Urothelium cell line (cell line): ENCODE data around the gene CA4.
A peak's percentile ranks its signal among the peaks of the same experiment; 100 is the strongest.

Source experiments
- DNase-seq: peaks from one replicate; pipeline ENCODE4 v3.0.0; 2011; ENCODE audit warnings: low spot score, mixed read lengths
- FAIRE-seq: peaks from 2 replicates; lab custom pipeline; 2011; peaks lifted over from hg19 to GRCh38; lab: Jason Lieb, UNC

CA4 gene

GRCh38 chr17:60129164-60129563 lies 20.6 kb upstream of the CA4 start:
- FAIRE-seq (no peak), DNase-seq (no peak)

- DNase-seq (no peak), FAIRE-seq (no peak)
These were observed 19.3 kb upstream of the CA4 start for GRCh38 chr17:60130466-60130865.

DNA sequence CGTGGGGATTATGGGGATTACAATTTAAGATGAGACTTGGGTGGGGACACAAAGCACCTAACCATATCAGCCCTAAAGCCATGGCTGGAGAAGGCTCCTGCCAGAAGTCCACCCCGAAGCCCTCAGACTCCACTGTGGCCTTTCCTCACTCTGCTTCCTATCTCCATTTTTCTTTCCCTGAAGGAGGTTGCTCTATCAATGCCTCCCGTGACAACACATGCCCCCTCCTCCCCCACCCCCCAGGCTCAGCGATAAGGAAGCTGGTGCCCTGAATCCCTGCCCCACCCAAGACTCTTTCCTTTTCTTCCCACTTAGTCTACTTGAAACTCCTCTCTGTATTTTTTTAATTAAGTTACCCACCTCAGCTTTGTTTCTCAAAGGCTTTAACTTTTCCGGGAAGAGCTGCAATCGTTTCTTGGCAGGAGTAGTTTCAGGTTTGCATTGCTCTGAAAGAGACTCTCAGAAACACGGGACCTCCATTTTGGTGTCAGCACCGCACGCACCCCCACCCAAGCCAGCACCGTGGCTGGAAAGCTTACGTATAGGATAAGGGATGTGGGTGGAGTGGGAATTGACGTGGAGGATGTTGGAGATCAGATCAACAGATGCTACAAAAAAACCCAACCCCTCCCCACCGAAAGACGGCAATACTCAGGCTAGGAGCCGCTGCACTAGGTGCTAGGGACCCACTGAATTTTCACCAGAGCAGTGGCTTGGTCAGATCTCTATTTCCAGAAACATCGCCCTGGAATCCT lies 15.2 kb upstream of the CA4 start:
- peak; percentile 44 for FAIRE-seq
- DNase-seq, result no peak

DNA sequence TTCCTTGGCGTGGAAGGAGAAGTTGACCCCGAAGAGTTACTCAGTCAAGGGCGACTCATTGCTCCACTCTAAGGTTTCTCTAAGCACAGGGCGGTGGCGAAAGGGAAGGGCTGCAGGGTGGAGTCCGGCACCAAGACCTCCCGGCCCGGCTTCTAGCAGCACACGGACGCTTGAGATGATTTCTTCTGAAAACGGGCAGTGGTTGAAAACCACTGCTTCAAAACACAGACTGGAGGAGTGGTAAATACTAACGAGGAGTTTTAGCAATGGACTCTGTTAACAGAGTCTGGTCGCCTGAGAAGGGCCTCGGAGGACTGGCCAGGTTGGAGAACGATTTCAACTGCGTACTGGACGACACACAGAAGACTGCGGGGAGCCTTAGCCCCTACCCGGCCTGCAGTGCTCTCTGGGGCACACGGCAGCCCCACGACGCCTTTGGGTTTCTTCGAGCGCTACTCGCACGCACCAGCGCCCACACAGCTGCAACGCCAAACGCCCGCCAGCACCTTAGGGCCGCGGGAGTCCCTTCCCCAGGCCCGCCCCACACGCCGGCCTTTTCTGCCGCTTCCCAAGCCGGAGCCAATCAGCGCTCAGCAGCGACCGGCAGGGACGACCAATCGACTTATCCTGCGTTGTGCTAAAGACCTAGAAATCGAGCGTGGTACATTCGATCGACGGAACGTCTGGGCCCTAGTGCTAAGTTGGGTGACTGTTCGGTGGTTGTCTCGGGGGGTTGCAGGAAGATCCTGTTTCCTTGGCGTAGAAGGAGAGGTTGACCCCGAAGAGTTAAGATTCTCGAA lies 14.4 kb upstream of the CA4 start:
- DNase-seq, result peak; percentile 100
- peak; percentile 97 for FAIRE-seq

GRCh38 chr17:60135951-60136666 lies 13.7 kb upstream of the CA4 start:
- FAIRE-seq (peak; percentile 17), DNase-seq (no peak)

DNA sequence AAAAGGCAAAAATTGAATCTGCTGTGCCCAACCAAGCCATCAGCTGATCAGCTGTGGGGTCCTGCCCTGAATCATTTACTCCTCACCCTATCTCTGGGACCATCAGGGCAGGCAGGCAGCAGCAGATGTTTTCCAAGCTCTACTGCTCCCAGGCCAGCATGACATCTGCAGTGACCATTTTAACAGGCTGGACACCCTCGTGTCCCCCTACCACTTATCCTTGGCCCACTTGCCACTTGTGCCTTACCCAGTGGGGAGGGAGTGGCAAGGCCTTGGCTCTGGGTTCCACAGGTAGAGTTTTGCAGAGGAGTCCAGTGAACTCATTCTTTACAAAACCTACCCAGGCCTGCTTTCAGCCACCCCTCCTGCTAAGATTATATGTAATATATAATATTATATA lies 12.0 kb upstream of the CA4 start:
- no peak for FAIRE-seq
- no peak for DNase-seq

DNA sequence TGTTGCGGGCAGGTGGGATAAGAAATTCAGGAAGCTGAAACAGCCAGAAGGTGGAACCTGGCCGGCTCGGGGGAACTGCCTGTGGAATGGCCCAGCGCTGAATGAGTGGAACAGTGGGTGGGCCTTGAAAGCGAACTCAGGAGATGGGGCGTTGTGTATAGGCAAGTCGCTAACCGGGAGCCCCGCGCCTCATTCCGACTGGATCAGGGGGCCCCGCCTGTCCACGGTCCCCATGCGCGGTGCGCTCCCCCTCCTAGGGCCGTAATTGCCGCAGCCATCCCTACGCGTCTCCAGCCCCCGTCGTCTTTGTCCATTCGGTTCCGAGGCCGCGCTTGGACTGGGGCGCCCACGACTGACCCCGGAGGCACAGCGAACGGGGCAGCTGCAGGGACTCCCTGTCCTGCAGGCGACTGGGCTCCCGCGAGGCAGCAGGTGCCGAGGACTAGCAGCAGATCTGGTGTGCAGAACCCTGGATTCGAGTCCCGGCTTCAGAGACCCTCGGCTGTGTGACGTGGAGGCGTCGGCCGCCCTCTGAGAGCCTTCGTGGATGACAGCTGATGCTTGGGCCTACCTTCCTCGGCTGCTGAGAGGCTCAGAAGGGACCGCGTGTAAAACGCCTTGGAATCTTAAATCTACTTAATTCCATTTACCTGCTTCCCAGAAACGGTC lies 10.9 kb upstream of the CA4 start:
- FAIRE-seq, result peak; percentile 63
- no peak for DNase-seq

GRCh38 chr17:60139438-60140285 lies 10.1 kb upstream of the CA4 start:
- DNase-seq (peak; percentile 92), FAIRE-seq (peak; percentile 99)

DNA sequence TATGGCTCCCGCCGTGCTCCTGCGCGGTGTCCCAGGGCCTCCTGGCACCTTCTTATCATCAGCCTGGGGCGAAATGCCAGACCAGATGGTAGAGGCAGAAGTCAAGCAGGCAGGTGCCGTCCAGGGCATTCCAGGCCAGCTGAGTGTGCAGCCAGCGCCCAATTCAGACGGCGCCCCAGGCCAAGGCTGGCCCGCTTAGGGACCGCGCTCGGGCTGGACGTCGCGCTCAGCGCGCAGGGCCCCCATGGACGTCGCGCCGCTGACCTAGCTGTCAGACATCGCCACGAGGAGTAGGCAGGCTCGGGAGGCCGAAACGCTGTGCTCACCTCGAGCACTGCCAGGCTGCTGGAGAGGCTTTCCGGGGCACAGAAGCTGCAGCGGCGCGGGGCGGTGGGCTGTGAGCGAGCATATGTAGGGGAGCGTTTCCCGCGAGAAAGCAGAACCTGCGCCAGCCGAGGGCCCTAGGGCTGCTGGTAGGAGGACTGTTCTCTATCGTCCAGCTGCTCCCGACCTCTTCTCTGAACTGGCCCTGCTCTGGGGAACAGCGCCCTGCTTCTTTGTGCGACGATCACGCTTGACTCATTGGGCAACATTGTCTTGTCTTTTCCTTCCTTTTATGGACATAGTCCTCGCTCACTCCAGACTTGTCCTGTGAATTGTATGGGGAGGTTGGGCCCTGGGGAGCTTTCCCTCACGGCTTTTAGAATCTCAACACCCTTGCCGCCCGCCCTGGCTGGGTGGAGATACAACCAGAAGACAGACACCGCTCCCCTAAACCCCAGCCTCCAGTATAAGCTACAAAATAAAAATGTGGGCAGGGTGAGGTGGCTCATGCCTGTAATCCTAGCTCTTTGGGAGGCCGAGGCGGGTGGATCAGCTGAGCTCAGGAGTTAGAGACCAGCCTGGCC lies 8.4 kb upstream of the CA4 start:
- DNase-seq (no peak), FAIRE-seq (peak; percentile 55)

DNA sequence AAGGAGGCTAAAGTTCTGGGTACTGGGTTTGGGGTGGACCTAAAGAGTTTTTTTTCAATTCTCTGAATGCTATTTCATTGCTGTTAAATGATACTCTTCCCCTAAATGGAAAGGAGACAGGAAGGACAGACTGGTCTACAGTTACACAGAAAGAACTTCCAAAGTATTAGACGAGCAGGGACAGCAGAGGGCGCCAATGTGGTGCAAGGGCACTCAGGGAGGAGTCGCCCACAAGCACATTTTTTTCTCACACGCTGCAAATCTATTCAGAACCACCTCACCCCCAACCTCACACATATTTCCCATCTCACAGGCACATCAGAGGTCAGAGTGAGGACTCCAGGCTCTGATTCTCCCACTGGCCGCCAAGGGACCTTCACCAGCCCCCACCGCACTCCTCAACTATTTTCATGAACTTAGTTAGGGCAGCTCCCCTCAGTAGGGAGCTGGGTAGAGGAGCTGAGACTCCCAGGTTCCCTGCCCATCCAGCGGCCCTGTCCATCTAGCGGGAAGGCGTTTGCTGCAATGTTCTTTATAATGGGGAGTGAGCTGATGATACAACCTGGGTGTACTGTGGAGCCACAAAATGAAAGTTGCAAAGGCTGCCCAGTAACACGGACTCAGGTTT lies 6.8 kb upstream of the CA4 start:
- peak; percentile 95 for FAIRE-seq
- peak; percentile 94 for DNase-seq

DNA sequence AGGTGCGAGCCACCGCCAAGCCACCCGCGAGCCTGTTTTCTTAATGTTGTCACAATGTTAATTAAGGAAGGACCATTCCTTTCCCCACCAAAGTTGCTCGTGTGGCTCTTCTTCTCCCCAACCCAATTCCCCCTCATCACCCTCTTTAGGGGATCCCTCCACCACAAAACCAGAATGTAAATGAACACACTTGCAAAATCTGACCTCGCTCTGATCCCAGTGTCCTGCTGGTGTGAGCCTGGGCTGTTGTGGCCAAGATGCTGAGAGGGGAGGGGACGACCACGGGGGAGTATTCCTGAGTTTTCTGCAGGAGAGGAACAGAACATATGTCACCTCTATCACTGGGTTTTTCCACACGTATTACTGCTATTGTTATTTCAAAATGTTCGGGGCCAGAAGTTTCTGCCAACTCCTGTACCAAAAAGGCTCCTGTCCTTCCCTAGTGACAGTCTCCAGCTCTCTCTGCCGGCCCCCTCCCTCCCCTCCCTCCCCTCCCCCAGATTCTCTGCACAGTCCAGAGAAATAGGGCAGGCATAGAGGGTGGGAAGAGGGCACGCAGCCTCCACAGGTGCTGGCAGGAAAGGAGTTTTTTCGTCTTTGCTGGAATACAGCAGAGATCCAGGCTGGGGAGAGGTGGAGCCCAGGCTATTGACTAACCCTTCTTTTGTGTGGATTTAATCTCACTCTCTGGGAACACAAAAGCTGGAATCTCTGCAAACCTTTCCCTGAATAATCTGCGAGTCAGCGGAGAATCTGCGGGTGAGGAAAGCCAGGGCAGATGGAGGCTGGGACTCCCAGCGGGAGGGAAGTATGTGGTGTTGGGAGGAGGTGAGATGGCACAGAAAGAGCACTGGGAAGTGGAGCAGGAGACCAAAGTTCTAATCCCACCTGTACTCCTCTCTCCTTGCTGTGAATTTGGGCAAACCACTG lies 4.5 kb upstream of the CA4 start:
- FAIRE-seq (no peak), DNase-seq (no peak)

DNA sequence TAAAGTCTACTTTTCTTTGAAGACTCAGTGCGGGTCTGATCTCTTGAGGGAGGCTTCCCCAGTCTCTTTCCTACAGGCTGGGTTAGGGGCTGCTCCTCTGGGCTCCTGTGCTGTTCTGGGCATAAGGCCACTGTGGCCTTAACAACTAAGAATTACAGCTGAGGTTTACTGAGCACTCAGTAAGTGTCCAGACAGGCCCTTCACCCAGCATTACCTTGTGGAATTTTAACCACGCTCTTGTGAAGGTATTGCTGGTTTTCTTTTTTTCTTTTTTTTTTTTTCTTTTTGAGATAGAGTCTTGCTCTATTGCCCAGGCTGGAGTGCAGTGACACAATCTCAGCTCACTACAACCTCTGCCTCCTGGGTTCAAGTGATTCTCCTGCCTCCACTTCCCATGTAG lies 3.6 kb upstream of the CA4 start:
- DNase-seq (no peak), FAIRE-seq (no peak)

DNA sequence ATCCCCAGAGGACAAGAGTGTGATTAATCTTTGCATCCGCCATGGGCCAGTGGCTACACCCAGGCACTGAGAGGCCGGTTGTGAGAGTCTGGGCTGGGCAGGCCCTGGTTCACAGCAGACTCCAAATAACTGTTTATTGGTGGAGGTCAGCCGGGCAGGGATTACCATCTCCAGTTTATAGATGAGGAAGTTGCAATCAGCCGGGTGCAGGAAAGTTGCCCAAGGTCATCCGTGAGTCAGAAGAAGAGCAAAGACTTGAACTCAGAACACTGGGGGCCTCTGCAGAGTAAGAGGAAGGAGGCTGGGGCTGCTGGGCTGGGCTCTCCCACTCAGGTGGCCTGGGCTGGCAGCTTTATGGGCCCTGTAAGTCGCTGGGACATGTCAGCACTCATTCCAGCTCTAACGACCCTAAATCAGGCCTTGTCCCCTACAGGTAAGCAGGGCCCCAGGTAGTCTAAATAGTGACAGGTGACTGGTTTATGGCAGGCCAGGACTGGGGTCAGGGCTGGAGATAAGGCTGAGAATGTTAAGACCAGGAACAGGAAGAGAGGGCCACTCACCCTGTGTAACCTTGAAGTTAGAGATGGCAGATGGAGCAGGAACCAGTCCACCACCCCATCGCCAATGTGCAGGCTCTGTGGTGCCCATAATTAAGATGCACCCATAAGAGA lies 2.1 kb upstream of the CA4 start:
- FAIRE-seq, result no peak

DNA sequence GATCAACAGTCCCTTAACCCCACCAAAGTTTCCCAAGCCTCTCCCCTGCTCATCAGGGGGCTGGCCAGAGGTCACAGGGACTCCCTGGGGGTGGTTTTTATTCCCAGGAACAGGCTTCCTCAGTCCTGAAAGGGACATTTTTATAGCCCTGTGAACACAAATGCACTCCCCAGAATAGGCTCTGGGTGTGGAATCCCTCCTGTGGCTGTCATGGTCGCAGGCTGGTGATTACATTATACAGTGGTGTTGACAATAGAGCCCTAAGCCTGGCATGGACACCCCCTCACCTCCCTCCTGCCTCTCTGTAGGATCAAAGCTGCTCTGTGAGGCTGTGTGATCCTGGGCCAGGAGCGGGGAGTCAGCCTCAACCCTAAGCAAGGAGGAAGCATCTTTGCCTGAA lies 1.4 kb upstream of the CA4 start:
- FAIRE-seq (peak; percentile 89), DNase-seq (no peak)

More for the DNA sequence above, 2.1 kb upstream of the CA4 start:
- no peak for DNase-seq

DNA sequence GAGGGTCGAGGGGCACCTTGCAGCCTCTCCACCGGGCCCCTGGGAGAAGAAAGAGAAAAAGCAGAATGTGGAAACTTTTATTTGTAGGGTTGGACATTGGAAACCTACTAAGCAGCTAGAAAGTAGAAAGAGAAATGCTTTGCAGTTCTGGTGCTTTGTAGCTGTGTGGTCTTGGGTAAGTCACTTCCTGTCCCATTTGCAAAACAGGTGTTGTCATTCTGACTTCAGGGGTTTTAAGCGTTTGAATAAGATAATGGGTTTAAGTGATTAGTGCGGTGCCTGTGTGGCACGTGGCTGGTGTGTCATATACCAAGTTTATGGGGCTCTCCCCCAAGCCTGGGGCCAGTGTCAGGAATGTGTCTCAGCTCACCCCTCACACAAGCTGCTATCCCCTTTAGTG lies 1.6 kb downstream of the CA4 start:
- DNase-seq (no peak), FAIRE-seq (no peak)

GRCh38 chr17:60153606-60154390 lies 4.0 kb downstream of the CA4 start:
- no peak for DNase-seq
- FAIRE-seq, result peak; percentile 65
